GM12865 (cell line): Measurements from ENCODE around the gene ANTXR2.
"Not testable (repeated sequence)": the region's sequence is repeated elsewhere in the genome, so short reads cannot be mapped to it uniquely, and the experiment has no call there.

Experiments used
- DNase-seq: peaks from one replicate; pipeline ENCODE4 v3.0.0; 2010; ENCODE audit warnings: low read depth
- H3K4me3 ChIP-seq: 2 replicates; pipeline ENCODE4 v1.5.1; 2011; ENCODE audit warnings: mild to moderate bottlenecking, low read depth, low read length, control low read depth
- CTCF ChIP-seq: IDR thresholded peaks from 2 replicates; pipeline ENCODE4 v1.5.1; 2011; ENCODE audit warnings: low read length, control low read depth, low read depth, inconsistent platforms; ENCODE audit not compliant: insufficient read depth; ENCODE audit errors: missing control alignments

ANTXR2 gene

GRCh38 chr4:79899481-79899880 lies 173.5 kb downstream of the ANTXR2 start:
- DNase-seq: no peak
- no peak overlapping the region for H3K4me3 ChIP-seq
- no peak for TF ChIP-seq CTCF

GRCh38 chr4:79898055-79898454 lies 175.0 kb downstream of the ANTXR2 start:
- DNase-seq: no peak
- TF ChIP-seq CTCF: no peak
- H3K4me3 ChIP-seq: no peak overlapping the region

GRCh38 chr4:79897174-79897573 lies 175.9 kb downstream of the ANTXR2 start:
- TF ChIP-seq CTCF: no peak

DNA sequence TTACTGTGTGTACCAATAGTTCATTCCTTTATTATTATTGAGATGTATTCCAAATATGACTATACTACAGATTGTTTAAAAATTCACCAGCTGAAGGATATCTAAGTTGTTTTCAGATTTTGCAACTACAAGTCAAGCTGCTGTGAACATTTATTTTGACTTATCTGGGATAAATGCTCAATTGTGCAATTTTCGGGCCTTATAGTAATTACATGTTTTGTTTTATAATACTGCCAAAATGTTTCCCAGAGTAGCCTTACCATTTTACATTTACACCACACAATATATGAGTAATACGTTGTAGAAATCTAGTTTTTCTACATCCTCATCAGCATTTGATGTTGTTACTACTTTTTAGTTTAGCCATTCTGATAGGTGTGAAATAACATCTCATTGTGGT lies 179.6 kb downstream of the ANTXR2 start:
- no peak for TF ChIP-seq CTCF
- no peak for DNase-seq
- H3K4me3 ChIP-seq: no peak overlapping the region

More at GRCh38 chr4:79897174-79897573, 175.9 kb downstream of the ANTXR2 start:
- no peak for DNase-seq
- H3K4me3 ChIP-seq: no peak overlapping the region

DNA sequence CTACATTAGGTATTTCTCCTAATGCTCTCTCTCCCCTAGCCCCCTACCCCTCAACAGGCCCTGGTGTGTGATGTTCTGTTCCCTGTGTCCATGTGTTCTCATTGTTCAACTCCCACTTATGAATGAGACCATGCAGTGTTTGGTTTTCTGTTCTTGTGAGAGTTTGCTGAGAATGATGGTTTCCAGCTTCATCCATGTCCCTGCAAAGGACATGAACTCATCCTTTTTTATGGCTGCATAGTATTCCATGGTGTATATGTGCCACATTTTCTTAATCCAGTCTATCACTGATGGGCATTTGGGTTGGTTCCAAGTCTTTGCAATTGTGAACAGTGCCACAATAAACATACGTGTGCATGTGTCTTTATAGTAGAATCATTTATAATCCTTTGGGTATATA lies 184.0 kb downstream of the ANTXR2 start:
- DNase-seq, H3K4me3 ChIP-seq: not testable (repeated sequence)

DNA sequence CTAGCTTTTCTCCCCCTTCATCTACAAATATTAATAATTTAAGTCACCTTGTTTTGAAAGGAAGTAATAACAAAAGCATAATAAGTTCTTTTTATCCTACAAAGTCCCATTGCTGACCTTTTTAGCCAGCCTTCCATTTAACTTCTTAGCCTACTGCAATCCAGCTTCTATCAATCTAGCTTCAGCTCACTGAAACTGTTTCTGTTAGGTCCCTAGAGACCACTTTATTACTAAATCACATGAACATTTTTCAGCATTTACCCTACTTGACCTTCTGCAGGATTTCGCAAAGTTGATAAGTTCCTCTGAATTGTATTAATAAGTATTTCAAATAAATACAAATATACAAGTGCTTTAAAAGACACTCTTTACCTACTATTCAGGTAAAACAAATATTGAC lies 186.5 kb downstream of the ANTXR2 start:
- no peak for TF ChIP-seq CTCF

GRCh38 chr4:79886021-79886420 lies 187.0 kb downstream of the ANTXR2 start:
- DNase-seq: no peak
- no peak for TF ChIP-seq CTCF
- H3K4me3 ChIP-seq: no peak overlapping the region

More for the DNA sequence above, 186.5 kb downstream of the ANTXR2 start:
- no peak overlapping the region for H3K4me3 ChIP-seq
- no peak for DNase-seq
